Neural progenitor cell (in vitro differentiated cells): ENCODE data around the gene GSTM4. TPM values are rescaled to one million over a fixed set of nuclear protein-coding genes. Genes with fewer than 3 reads are reported as not detected.

ENCODE experiments used
- DNase-seq: peaks from one replicate; pipeline ENCODE4 v3.0.0-alpha.2; 2016; ENCODE audit warnings: low spot score
- H2AFZ ChIP-seq: fragments of 200-600 bp; sonication (generic); replicated peaks from 2 replicates; pipeline ENCODE4 v1.6.1; 2016; ENCODE audit warnings: antibody characterized with exemption
- H3F3A ChIP-seq: fragments of 200-600 bp; sonication (generic); 2 replicates; pipeline ENCODE4 v1.6.1; 2016; ENCODE audit warnings: antibody characterized with exemption, low read depth
- H3K27ac ChIP-seq: fragments of 200-600 bp; sonication (generic); 2 replicates; pipeline ENCODE4 v1.5.1; 2016; ENCODE audit warnings: mild to moderate bottlenecking
- H3K27me3 ChIP-seq: fragments of 200-600 bp; sonication (generic); 2 replicates; pipeline ENCODE4 v1.6.1; 2016; ENCODE audit warnings: mild to moderate bottlenecking, moderate library complexity
- H3K36me3 ChIP-seq: fragments of 200-600 bp; sonication (generic); 2 replicates; pipeline ENCODE4 v1.5.1; 2016
- H3K4me1 ChIP-seq: fragments of 200-600 bp; sonication (generic); 2 replicates; pipeline ENCODE4 v1.6.1; 2016; ENCODE audit warnings: mixed run types
- H3K4me2 ChIP-seq: fragments of 200-600 bp; sonication (generic); 2 replicates; pipeline ENCODE4 v1.6.1; 2016
- H3K4me3 ChIP-seq: fragments of 200-600 bp; sonication (generic); 2 replicates; pipeline ENCODE4 v1.5.1; 2016
- H3K79me2 ChIP-seq: fragments of 200-600 bp; sonication (generic); 2 replicates; pipeline ENCODE4 v1.6.1; 2016; ENCODE audit warnings: low read depth
- H3K9ac ChIP-seq: fragments of 200-600 bp; sonication (generic); 2 replicates; pipeline ENCODE4 v1.6.1; 2016
- H3K9me3 ChIP-seq: fragments of 200-600 bp; sonication (generic); 2 replicates; pipeline ENCODE4 v1.5.1; 2016; ENCODE audit warnings: low read depth
- H4K20me1 ChIP-seq: fragments of 200-600 bp; sonication (generic); 2 replicates; pipeline ENCODE4 v1.6.1; 2016; ENCODE audit warnings: low read depth
- H3K27ac Mint-ChIP-seq: 3 replicates; pipeline ENCODE4 v1.8.0; 2021; ENCODE audit warnings: mixed read lengths
- H3K27me3 Mint-ChIP-seq: 2 replicates; pipeline ENCODE4 v1.8.0; 2022; ENCODE audit warnings: low read depth, mild to moderate bottlenecking, inconsistent platforms, moderate library complexity, mixed read lengths; ENCODE audit not compliant: insufficient read depth
- H3K36me3 Mint-ChIP-seq: 3 replicates; pipeline ENCODE4 v1.8.0; 2021; ENCODE audit warnings: mixed read lengths
- H3K4me1 Mint-ChIP-seq: 3 replicates; pipeline ENCODE4 v1.8.0; 2021; ENCODE audit warnings: mixed read lengths
- H3K4me3 Mint-ChIP-seq: 3 replicates; pipeline ENCODE4 v1.8.0; 2021; ENCODE audit warnings: mild to moderate bottlenecking, moderate library complexity, mixed read lengths
- H3K9me3 Mint-ChIP-seq: 3 replicates; pipeline ENCODE4 v1.8.0; 2020; ENCODE audit warnings: mixed read lengths
- EZH2 ChIP-seq: fragments of 200-600 bp; sonication (generic); IDR thresholded peaks from 2 replicates; pipeline ENCODE4 v1.6.1; 2017; ENCODE audit warnings: antibody characterized with exemption, mild to moderate bottlenecking, moderate library complexity
- EZH2phosphoT487 ChIP-seq: fragments of 200-600 bp; sonication (generic); IDR thresholded peaks from 2 replicates; pipeline ENCODE4 v1.6.1; 2017; ENCODE audit warnings: antibody characterized with exemption
- total RNA-seq: library from RNA; depleted of rRNA; stranded (reverse); fragments of >200 nt; gene quantifications from 2 replicates; pipeline ENCODE4 v1.2.3, GENCODE V29; 2015; ENCODE audit warnings: low replicate concordance
- TF ChIP-seq, protein P1 (sequence below): fragments of 200-600 bp; sonication (generic); IDR thresholded peaks from 2 replicates; pipeline ENCODE4 v1.5.1; 2017; ENCODE audit warnings: antibody characterized with exemption, mild to moderate bottlenecking

Gene GSTM4
- total RNA-seq, 1 donor from 2014 or later, result 4.3 TPM

DNA sequence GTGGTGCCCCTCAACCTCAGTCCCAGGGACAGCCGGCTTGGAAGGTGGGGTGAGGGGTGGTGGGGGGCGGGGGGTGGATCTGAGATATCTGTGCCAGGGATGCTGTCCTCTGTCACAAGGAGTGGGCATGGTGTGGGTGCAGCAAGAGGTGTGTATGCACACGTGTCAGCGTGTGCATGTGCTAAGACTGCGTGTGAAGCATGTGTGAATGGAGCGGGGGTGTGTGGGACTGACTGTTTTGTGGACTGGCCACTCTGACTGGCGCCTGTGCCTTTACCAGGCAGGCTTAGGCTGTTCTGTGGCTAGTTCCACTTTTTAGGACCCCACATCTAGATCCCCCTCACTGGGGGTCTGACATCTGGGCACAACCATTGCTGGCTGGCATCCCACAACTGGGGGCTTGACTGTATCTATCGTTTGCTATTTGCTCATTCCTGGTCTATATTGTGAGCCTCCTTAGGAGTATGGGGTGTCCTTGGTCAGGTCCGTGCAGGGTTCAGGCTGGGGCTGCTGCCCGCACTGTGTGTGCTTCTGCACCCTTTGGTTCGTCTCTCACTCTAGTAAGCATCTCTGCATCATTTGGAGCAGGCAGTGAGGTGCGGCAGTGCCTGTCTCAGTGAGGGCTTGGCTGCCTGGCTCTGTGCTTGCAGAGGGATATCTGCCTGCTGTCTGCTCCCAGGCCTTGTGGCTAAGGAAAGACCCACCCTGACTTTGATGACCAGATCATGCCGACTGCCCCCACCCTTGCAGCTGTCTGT lies 34.3 kb upstream of the GSTM4 start:
- DNase-seq, result no peak
- no peaks in the 10 kb centered on the region for H3K9me3 Mint-ChIP-seq
- no peaks in the 10 kb centered on the region for H3K27me3 ChIP-seq
- H3K36me3 ChIP-seq, result no peaks in the 10 kb centered on the region
- H3F3A ChIP-seq, result peaks cover 16% of the 10 kb centered on the region
- H3K9ac ChIP-seq, result peak overlapping the region; percentile 63
- H3K4me2 ChIP-seq, result peak overlapping the region; percentile 96
- peaks cover 5% of the 10 kb centered on the region for H3K27me3 Mint-ChIP-seq
- peaks cover 54% of the 10 kb centered on the region for H3K4me1 Mint-ChIP-seq
- TF ChIP-seq EZH2 (no peak), EZH2phosphoT487 (no peak)
- TF ChIP-seq, protein P1, sequence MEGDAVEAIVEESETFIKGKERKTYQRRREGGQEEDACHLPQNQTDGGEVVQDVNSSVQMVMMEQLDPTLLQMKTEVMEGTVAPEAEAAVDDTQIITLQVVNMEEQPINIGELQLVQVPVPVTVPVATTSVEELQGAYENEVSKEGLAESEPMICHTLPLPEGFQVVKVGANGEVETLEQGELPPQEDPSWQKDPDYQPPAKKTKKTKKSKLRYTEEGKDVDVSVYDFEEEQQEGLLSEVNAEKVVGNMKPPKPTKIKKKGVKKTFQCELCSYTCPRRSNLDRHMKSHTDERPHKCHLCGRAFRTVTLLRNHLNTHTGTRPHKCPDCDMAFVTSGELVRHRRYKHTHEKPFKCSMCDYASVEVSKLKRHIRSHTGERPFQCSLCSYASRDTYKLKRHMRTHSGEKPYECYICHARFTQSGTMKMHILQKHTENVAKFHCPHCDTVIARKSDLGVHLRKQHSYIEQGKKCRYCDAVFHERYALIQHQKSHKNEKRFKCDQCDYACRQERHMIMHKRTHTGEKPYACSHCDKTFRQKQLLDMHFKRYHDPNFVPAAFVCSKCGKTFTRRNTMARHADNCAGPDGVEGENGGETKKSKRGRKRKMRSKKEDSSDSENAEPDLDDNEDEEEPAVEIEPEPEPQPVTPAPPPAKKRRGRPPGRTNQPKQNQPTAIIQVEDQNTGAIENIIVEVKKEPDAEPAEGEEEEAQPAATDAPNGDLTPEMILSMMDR, result no peak
- H3K4me1 ChIP-seq, result peaks cover 22% of the 10 kb centered on the region
- peaks cover 44% of the 10 kb centered on the region for H3K79me2 ChIP-seq
- H3K27ac Mint-ChIP-seq, result peak overlapping the region; percentile 72
- peaks cover 11% of the 10 kb centered on the region for H3K36me3 Mint-ChIP-seq
- H3K4me3 Mint-ChIP-seq, result peak overlapping the region; percentile 99
- H2AFZ ChIP-seq, result no peak overlapping the region
- H4K20me1 ChIP-seq, result peaks cover 29% of the 10 kb centered on the region
- no peak overlapping the region for H3K27ac ChIP-seq
- no peaks in the 10 kb centered on the region for H3K9me3 ChIP-seq
- H3K4me3 ChIP-seq, result peak overlapping the region; percentile 79

DNA sequence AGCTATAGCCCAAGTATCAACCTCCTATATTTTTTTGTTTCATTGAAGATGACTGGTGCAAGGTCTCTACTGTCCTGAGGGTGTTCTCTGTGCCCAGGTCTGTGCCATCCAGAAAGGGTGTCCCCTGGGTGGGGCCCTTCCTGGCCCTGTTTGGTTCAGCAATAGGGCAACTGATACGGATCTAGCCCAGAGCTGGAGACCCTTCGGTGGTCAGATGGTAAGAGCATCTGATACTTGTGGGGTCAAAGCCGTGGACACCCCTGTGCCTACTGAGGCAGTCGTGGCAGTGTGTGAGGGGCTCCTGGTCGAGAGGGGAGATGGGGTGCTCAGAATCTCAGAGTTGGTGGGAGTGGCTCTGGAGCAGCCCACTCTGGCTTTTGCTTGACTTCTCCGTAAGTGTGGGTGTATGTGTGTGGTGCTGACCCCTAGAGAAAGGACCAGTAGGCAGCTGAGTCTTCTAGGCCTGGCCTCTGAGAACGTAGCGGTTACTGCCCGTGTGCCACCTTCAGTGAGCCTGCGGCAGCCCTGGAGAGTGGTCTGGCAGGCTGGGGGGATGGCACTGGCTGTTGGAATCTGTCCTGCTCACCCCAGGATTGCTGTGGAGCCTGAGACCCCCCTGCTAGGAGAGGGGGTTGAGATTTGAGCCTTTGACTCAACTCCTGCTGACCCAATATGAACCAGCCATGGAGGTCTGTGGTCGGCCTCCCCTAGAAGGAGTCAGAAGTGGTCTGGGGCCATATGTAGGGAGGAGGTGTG lies 33.6 kb upstream of the GSTM4 start:
- Mint-ChIP-seq H3K4me3 (peak overlapping the region; percentile 99), H3K36me3 (peaks cover 12% of the 10 kb centered on the region), H3K27ac (peak overlapping the region; percentile 81), H3K9me3 (no peaks in the 10 kb centered on the region), H3K4me1 (peaks cover 46% of the 10 kb centered on the region), H3K27me3 (peaks cover 5% of the 10 kb centered on the region)
- no peak for TF ChIP-seq EZH2phosphoT487
- TF ChIP-seq, protein P1, result no peak
- no peak for TF ChIP-seq EZH2
- H3F3A ChIP-seq, result peaks cover 16% of the 10 kb centered on the region
- H3K9me3 ChIP-seq, result no peaks in the 10 kb centered on the region
- H2AFZ ChIP-seq, result no peak overlapping the region
- H3K36me3 ChIP-seq, result no peaks in the 10 kb centered on the region
- H3K79me2 ChIP-seq, result peaks cover 44% of the 10 kb centered on the region
- no peak overlapping the region for H3K4me3 ChIP-seq
- peaks cover 18% of the 10 kb centered on the region for H3K4me1 ChIP-seq
- no peak overlapping the region for H3K9ac ChIP-seq
- no peak overlapping the region for H3K4me2 ChIP-seq
- no peak for DNase-seq
- H3K27ac ChIP-seq, result no peak overlapping the region
- no peaks in the 10 kb centered on the region for H3K27me3 ChIP-seq
- H4K20me1 ChIP-seq, result peaks cover 29% of the 10 kb centered on the region

DNA sequence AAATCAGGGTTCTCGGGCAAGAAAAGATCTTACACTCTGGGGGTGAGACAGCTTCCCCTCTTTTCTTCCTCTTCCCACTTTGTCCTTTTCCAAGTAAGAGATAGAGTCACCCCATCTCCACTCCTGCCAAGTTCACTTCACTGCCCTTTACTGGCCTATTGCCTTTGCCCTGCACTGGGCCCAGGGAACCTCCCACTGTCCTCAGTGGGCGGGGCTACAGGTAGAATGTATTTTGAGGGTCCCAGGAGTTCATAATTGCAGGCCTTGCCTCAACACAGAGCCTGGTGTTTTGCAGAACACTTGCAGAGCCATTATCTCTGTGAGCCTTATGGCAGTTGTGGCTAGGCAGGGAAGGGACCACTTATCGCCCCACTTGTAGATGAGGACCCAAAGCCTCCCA lies 33.0 kb upstream of the GSTM4 start:
- H3K27me3 ChIP-seq, result no peaks in the 10 kb centered on the region
- Mint-ChIP-seq H3K4me3 (no peak overlapping the region), H3K27ac (peak overlapping the region; percentile 81), H3K36me3 (peaks cover 18% of the 10 kb centered on the region), H3K27me3 (peaks cover 3% of the 10 kb centered on the region), H3K4me1 (peaks cover 41% of the 10 kb centered on the region), H3K9me3 (no peaks in the 10 kb centered on the region)
- no peak for TF ChIP-seq EZH2phosphoT487
- TF ChIP-seq, protein P1, result no peak
- no peak for TF ChIP-seq EZH2
- no peak overlapping the region for H3K4me3 ChIP-seq
- H4K20me1 ChIP-seq, result peaks cover 29% of the 10 kb centered on the region
- peaks cover 44% of the 10 kb centered on the region for H3K79me2 ChIP-seq
- H3K27ac ChIP-seq, result no peak overlapping the region
- no peaks in the 10 kb centered on the region for H3K36me3 ChIP-seq
- no peak for DNase-seq
- H3K4me2 ChIP-seq, result no peak overlapping the region
- no peak overlapping the region for H3K9ac ChIP-seq
- H3K4me1 ChIP-seq, result peaks cover 12% of the 10 kb centered on the region
- H2AFZ ChIP-seq, result no peak overlapping the region
- H3K9me3 ChIP-seq, result no peaks in the 10 kb centered on the region
- peaks cover 11% of the 10 kb centered on the region for H3F3A ChIP-seq
